HG02798 (cell line): Measurements from ENCODE around the gene ANKZF1.
"Not testable (repeated sequence)": the region's sequence is repeated elsewhere in the genome, so short reads cannot be mapped to it uniquely, and the experiment has no call there.

Source experiments
- ATAC-seq: cut with Tn5 transposase; IDR thresholded peaks from one replicate; pipeline ENCODE4 v1.9.1; 2021; ENCODE audit warnings: mild to moderate bottlenecking; ENCODE audit not compliant: unreplicated experiment, poor library complexity

Gene ANKZF1

GRCh38 chr2:219229305-219230058 lies at the start of gene ANKZF1, which contains the start of gene ATG9A:
Gene ANKZF1 (plus strand): TSS chr2:219229806. CDS start chr2:219230258, 452 bp downstream.
Gene ATG9A (minus strand): TSS chr2:219229636. CDS start chr2:219228024, 1,612 bp downstream.
- peak; percentile 98 for ATAC-seq

- no peak for ATAC-seq
These were observed 48.6 kb upstream of the ANKZF1 start for GRCh38 chr2:219180961-219181360.

GRCh38 chr2:219181531-219181930 lies 48.1 kb upstream of the ANKZF1 start:
- ATAC-seq, result no peak

GRCh38 chr2:219182331-219183150 lies 47.1 kb upstream of the ANKZF1 start:
- ATAC-seq, result no peak

- ATAC-seq, result no peak
These were observed 46.3 kb upstream of the ANKZF1 start for GRCh38 chr2:219183151-219183772.

- ATAC-seq, result no peak
These were observed 45.5 kb upstream of the ANKZF1 start for GRCh38 chr2:219184121-219184520.

- no peak for ATAC-seq
These were observed 42.7 kb upstream of the ANKZF1 start for GRCh38 chr2:219186754-219187456.

- ATAC-seq, result no peak
These were observed 32.2 kb upstream of the ANKZF1 start for GRCh38 chr2:219197388-219197787.

- ATAC-seq, result no peak
These were observed 30.6 kb upstream of the ANKZF1 start for GRCh38 chr2:219198974-219199373.

- ATAC-seq, result no peak
These were observed 30.0 kb upstream of the ANKZF1 start for GRCh38 chr2:219199470-219200211.

- not testable (repeated sequence) for ATAC-seq
These were observed 28.9 kb upstream of the ANKZF1 start for GRCh38 chr2:219200502-219201326.

GRCh38 chr2:219201331-219201730 lies 28.3 kb upstream of the ANKZF1 start:
- not testable (repeated sequence) for ATAC-seq

GRCh38 chr2:219204425-219205164 lies 25.0 kb upstream of the ANKZF1 start:
- ATAC-seq, result no peak

GRCh38 chr2:219205165-219205538 lies 24.5 kb upstream of the ANKZF1 start:
- no peak for ATAC-seq

- no peak for ATAC-seq
These were observed 23.7 kb upstream of the ANKZF1 start for GRCh38 chr2:219205981-219206327.

GRCh38 chr2:219206328-219207133 lies 23.1 kb upstream of the ANKZF1 start, which contains the start of gene ZFAND2B:
Gene ZFAND2B (plus strand): TSS chr2:219206782. CDS start chr2:219206988, 206 bp downstream.
- ATAC-seq, result peak; percentile 98

- no peak for ATAC-seq
These were observed 22.3 kb upstream of the ANKZF1 start for GRCh38 chr2:219207134-219207883.
